Measurements from ENCODE around the gene C19orf85. TPM values are rescaled to one million over a fixed set of nuclear protein-coding genes. Genes with fewer than 3 reads are reported as not detected.

The C19orf85 gene
- total and polyA plus RNA-seq, 12 donors: not detected

- H3K4me1 ChIP-seq (replicated peaks in 1 of 2): peaks cover 10 to 19% of the 10 kb centered on the region in 2 donors
- peak in 1 of 7 donors; percentile 25 for DNase-seq
- intact Hi-C loops (cut with DNase I): loop anchor here in 1 of 2 donors (5.0 kb wide), 1 partner anchor 39 kb away; no protein-coding TSS in a partner anchor
- H3K36me3 ChIP-seq (replicated peaks in 1 of 2): no peaks in the 10 kb centered on the region
- no peak overlapping the region for H3K27ac ChIP-seq
- H3K9me3 ChIP-seq (replicated peaks in 1 of 3): no peaks in the 10 kb centered on the region
- H3K27me3 ChIP-seq: no peaks in the 10 kb centered on the region
- WGBS, 4 donors: 68 to 80% (median 75%) methylated on average over 10 to 15 of the region's 15 CpGs
- H3K4me3 ChIP-seq: no peak overlapping the region
- TF ChIP-seq, protein P1, sequence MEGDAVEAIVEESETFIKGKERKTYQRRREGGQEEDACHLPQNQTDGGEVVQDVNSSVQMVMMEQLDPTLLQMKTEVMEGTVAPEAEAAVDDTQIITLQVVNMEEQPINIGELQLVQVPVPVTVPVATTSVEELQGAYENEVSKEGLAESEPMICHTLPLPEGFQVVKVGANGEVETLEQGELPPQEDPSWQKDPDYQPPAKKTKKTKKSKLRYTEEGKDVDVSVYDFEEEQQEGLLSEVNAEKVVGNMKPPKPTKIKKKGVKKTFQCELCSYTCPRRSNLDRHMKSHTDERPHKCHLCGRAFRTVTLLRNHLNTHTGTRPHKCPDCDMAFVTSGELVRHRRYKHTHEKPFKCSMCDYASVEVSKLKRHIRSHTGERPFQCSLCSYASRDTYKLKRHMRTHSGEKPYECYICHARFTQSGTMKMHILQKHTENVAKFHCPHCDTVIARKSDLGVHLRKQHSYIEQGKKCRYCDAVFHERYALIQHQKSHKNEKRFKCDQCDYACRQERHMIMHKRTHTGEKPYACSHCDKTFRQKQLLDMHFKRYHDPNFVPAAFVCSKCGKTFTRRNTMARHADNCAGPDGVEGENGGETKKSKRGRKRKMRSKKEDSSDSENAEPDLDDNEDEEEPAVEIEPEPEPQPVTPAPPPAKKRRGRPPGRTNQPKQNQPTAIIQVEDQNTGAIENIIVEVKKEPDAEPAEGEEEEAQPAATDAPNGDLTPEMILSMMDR (IDR thresholded peaks at IDR 0.05): no peak
- TF ChIP-seq POLR2A (IDR thresholded peaks at IDR 0.05): no peak
Observed at GRCh38 chr19:55463583-55464031, 944 bp downstream of the C19orf85 start.

DNA sequence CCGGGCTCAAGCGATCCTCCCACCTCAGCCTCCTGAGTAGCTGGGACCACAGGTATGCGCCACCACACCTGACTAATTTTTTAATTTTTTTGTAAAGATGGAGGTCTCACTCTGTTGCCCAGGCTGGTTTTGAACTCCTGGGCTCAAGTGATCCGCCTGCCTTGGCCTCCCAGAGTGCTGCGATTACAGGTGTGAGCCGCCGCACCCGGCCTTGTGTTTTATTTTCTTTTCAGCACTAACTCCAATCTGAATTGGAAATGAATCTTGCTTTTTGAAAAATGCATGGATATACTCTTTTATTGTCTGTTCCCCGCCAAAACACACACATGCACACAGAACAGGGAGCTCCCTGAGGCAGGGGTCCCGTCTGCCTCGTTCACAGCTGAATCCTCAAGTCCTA, 1.8 kb downstream of the C19orf85 start:
- no peak overlapping the region for H3K27ac ChIP-seq
- H3K4me1 ChIP-seq (replicated peaks in 1 of 2): peaks cover 10 to 17% of the 10 kb centered on the region in 2 donors
- H3K9me3 ChIP-seq (replicated peaks in 1 of 3): no peaks in the 10 kb centered on the region
- WGBS, 4 donors: 77 to 85% (median 81%) methylated on average over 11 of the region's 11 CpGs
- DNase-seq: no peak
- intact Hi-C loops (cut with DNase I): loop anchor here in 1 of 2 donors (5.0 kb wide), 1 partner anchor 40 kb away; no protein-coding TSS in a partner anchor
- TF ChIP-seq POLR2A (IDR thresholded peaks at IDR 0.05): no peak
- H3K27me3 ChIP-seq: no peaks in the 10 kb centered on the region
- H3K36me3 ChIP-seq (replicated peaks in 1 of 2): no peaks in the 10 kb centered on the region
- H3K4me3 ChIP-seq: peak overlapping the region in 1 of 4 donors; percentile 76

- H3K27ac ChIP-seq: peak overlapping the region in 4 of 5 donors; percentile 34 to 86 (median 60)
- intact Hi-C loops (cut with DNase I): loop anchor here in 1 of 2 donors (5.0 kb wide), 1 partner anchor 40 kb away; no protein-coding TSS in a partner anchor
- H3K27me3 ChIP-seq: no peaks in the 10 kb centered on the region
- H3K4me3 ChIP-seq: peak overlapping the region in 3 of 4 donors; percentile 32 to 76 (median 32)
- no peaks in the 10 kb centered on the region for H3K36me3 ChIP-seq (replicated peaks in 1 of 2)
- WGBS, 4 donors: 9 to 20% (median 11%) methylated on average over 12 to 27 of the region's 27 CpGs
- H3K4me1 ChIP-seq (replicated peaks in 1 of 2): peaks cover 10 to 11% of the 10 kb centered on the region in 2 donors
- peak in 1 of 2 donors; percentile 29 for TF ChIP-seq POLR2A (IDR thresholded peaks at IDR 0.05)
- TF ChIP-seq, protein P1 (IDR thresholded peaks at IDR 0.05): no peak
- no peaks in the 10 kb centered on the region for H3K9me3 ChIP-seq (replicated peaks in 1 of 3)
- DNase-seq: no peak
Observed at GRCh38 chr19:55461974-55462626, 2.5 kb downstream of the C19orf85 start.

DNA sequence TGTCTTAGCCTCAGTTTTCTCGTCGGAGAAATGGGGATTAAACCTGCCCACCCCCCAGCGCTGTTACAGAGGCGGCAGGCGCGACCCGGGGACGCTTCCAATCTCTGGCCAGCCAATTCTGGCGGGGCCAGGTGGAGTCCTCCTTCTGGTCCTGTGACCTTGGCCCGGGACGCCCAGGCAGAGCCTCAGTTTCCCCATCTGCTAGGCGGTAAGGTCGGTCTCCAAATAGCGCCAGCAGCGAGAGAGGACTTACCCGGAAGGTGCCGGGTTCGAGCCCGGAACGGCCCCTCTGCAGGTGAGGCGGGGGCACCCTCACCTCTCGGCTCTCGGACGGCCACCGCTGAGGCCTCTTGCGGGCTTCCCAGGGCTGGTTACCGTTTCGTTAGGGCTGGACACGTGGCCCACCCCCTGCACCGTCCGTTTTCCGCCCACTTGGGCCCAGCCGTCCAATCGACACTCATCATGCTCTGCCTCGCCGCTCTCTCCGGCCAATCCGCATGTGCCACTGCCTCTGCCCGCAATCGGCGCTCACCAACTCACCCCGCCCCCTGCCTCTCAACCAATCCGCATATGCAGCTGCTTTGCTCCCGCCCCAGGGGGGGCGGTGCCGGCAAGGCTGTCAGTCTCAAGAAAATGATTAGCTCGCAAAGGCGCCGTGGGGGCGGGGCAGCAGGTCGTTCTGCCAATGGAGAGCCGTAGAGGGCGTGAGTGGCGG, 3.1 kb downstream of the C19orf85 start, which contains the start of gene ISOC2:
Gene ISOC2 (minus strand): TSS at position 384 of the 715 bp plus-strand sequence. CDS start 5,156 bp downstream, outside the sequence.
- TF ChIP-seq, protein P1 (IDR thresholded peaks at IDR 0.05): peak in 1 of 6 experiments; percentile 12
- peak; percentile 83 to 85 for TF ChIP-seq POLR2A (IDR thresholded peaks at IDR 0.05)

More for the DNA sequence above, 3.1 kb downstream of the C19orf85 start, which contains the start of gene ISOC2:
- peak; percentile 100 for DNase-seq
- Histone ChIP-seq H3K36me3 (replicated peaks in 1 of 2) (no peaks in the 10 kb centered on the region), H3K27me3 (no peaks in the 10 kb centered on the region), H3K27ac (peak within 1 kb of the TSS; percentile 78 to 97 (median 95)), H3K4me1 (replicated peaks in 1 of 2) (peaks cover 10% of the 10 kb centered on the region in 2 donors), H3K9me3 (replicated peaks in 1 of 3) (no peaks in the 10 kb centered on the region), H3K4me3 (peak within 1 kb of the TSS; percentile 26 to 76 (median 55))
- intact Hi-C loops (cut with DNase I): loop anchor here in 1 of 2 donors (5.0 kb wide), 1 partner anchor 41 kb away; no protein-coding TSS in a partner anchor
- WGBS, 4 donors: 0 to 1% (median 0%) methylated on average over 19 to 54 of the region's 54 CpGs

All from adrenal gland (tissue), 12 donors.